ENCODE results near the gene SAFB.

The SAFB gene

DNA sequence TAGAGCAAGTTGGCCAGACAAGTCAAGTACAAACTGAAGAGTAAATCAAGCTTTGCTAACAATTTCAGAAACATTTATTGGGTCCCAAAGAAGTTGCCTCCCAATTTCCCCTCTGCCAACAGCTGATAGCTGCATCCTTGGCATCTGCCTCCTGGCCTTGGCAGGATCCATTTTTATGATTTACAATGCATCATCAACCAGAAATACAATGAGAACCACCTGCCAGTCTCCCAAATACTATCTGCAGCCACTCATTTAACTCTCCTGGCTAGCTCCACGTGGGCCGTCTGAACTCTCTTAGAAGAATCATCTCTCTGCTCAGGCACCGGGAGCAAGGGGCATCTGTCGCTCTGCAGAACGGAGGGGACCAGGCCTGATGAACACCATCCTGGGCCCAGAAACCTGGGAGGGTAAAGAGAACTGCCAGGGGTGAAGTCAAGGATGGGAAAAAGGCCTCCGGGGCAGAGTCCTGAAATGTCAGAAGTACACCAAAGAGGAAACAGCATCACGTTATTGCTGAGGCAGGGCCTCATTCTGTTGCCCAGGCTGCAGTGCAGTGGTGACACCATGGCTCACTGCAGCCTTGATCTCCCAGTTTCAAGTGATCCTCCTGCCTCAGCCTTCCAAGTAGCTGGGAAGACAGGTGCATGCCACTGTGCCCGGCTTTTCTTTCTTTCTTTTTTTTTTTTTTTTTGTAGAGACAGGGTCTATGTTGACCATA is 94.5 kb downstream of the SAFB start:
- Histone ChIP-seq H3K27ac (0 out of 2 replicates have a peak overlapping the region, but pooled peaks have one; percentile 14), H3K4me2 (peak overlapping the region; percentile 82)

More for the DNA sequence above, 94.5 kb downstream of the SAFB start:
- peaks cover 73% of the 10 kb centered on the region for H4K20me1 ChIP-seq
- peak overlapping the region; percentile 96; the same call in 1 of the 2 replicates for H3K9ac ChIP-seq
- H3K4me3 ChIP-seq = no peak overlapping the region; the same call in 1 of the 2 replicates
- peaks cover 53% of the 10 kb centered on the region for H3K36me3 ChIP-seq
- H3K4me1 ChIP-seq = peaks cover 30% of the 10 kb centered on the region
- no peaks in the 10 kb centered on the region for H3K27me3 ChIP-seq
- H3K9me3 ChIP-seq = no peaks in the 10 kb centered on the region
- no peak for TF ChIP-seq Cebpa-rat (IDR thresholded peaks at IDR 0.05)

Measured in BLaER1 (cell line).